Vagina (tissue), 2 donors: ENCODE data around the gene GPR75.

Experiments
- CTCF ChIP-seq, 3 experiments: fragments of 450-650 bp in 2 of 3; fragments of 200-600 bp in 1 of 3; sonication (generic) in 1 of 3; IDR thresholded peaks; one replicate each; pipeline ENCODE4 v1.5.1; 2017 to 2019; ENCODE audit warnings: antibody characterized with exemption in 3 of 3, mild to moderate bottlenecking in 2 of 3, moderate library complexity in 2 of 3
- POLR2AphosphoS5 ChIP-seq, 2 donors: sonication (generic); formaldehyde crosslinking; IDR thresholded peaks; one replicate each; pipeline ENCODE4 v1.9.0; 2017; ENCODE audit warnings: antibody characterized with exemption in 2 of 2, mild to moderate bottlenecking in 2 of 2, low read depth in 1 of 2; ENCODE audit not compliant: insufficient read depth in 1 of 2

- TF ChIP-seq CTCF (IDR thresholded peaks at IDR 0.05) (no peak), POLR2AphosphoS5 (IDR thresholded peaks at IDR 0.05; ENCODE audit: insufficient read depth in 1 of 2, low read depth in 1 of 2) (no peak)
Observed at GRCh38 chr2:53827398-53828175, 32.2 kb downstream of the GPR75 start.
